ENCODE data around the gene AP2B1.

AP2B1 gene

GRCh38 chr17:35766489-35766877 is 179.4 kb downstream of the AP2B1 start:
- H3K23ac ChIP-seq (ENCODE audit: low read depth, low read length, poor library complexity) = peak overlapping the region; percentile 37
- H3K18ac ChIP-seq (ENCODE audit: low read length) = peak overlapping the region; percentile 95
- peak overlapping the region; percentile 81 for H2AFZ ChIP-seq (ENCODE audit: low read length)
- H3K79me1 ChIP-seq (ENCODE audit: low read depth, low read length) = peaks cover 2% of the 10 kb centered on the region
- no peaks in the 10 kb centered on the region for H3K36me3 ChIP-seq (replicated peaks in 1 of 2; ENCODE audit: control insufficient read depth in 2 of 2, insufficient read depth in 2 of 2, low read length in 2 of 2)
- H3K4me1 ChIP-seq (ENCODE audit: control insufficient read depth in 2 of 2, insufficient read depth in 1 of 2, low read depth in 1 of 2, low read length in 2 of 2) = peaks cover 16 to 17% of the 10 kb centered on the region in 2 donors
- no peak overlapping the region for H3K4me3 ChIP-seq (ENCODE audit: low read length in 2 of 2)
- no peak for DNase-seq (ENCODE audit: low spot score)
- H2BK15ac ChIP-seq (ENCODE audit: low read length) = no peak overlapping the region
- H2BK120ac ChIP-seq (ENCODE audit: low read depth, low read length) = peak overlapping the region; percentile 5
- peak overlapping the region; percentile 34 for H3K9ac ChIP-seq (ENCODE audit: low read depth, low read length, poor library complexity)
- no peak overlapping the region for H3K4ac ChIP-seq (ENCODE audit: low read length)
- H4K8ac ChIP-seq (ENCODE audit: low read depth, low read length) = no peak overlapping the region
- no peaks in the 10 kb centered on the region for H3K9me3 ChIP-seq (replicated peaks in 1 of 2; ENCODE audit: control insufficient read depth in 2 of 2, insufficient read depth in 1 of 2, low read depth in 1 of 2, low read length in 2 of 2)
- peak overlapping the region; percentile 95 for H2BK5ac ChIP-seq (ENCODE audit: low read length)
- WGBS, 2 donors (ENCODE audit: extremely low coverage in 2 of 2, insufficient read length in 2 of 2, insufficient replicate concordance in 1 of 2) = no CpG with 5 or more reads among the region's 24 CpGs
- H3K27me3 ChIP-seq (ENCODE audit: control insufficient read depth in 3 of 3, insufficient read depth in 3 of 3, low read depth in 1 of 3, low read length in 3 of 3) = no peaks in the 10 kb centered on the region
- no peak overlapping the region for H3K4me2 ChIP-seq (ENCODE audit: insufficient read depth, low read length, poor library complexity, severe bottlenecking)
- peak overlapping the region; percentile 97 for H2AK5ac ChIP-seq (ENCODE audit: low read depth, low read length)
- peak overlapping the region; percentile 75 for H3K27ac ChIP-seq (replicated peaks; ENCODE audit: low read length)
- peak overlapping the region; percentile 84 for H3K14ac ChIP-seq (ENCODE audit: low read length)
- H4K91ac ChIP-seq (ENCODE audit: low read depth, low read length, poor library complexity) = peak overlapping the region; percentile 97
- peak overlapping the region; percentile 82 for H2BK12ac ChIP-seq (ENCODE audit: low read length)

GRCh38 chr17:35766903-35767510 is 179.9 kb downstream of the AP2B1 start:
- Histone ChIP-seq H3K4me1 (ENCODE audit: control insufficient read depth in 2 of 2, insufficient read depth in 1 of 2, low read depth in 1 of 2, low read length in 2 of 2) (peaks cover 16 to 17% of the 10 kb centered on the region in 2 donors), H3K4ac (ENCODE audit: low read length) (no peak overlapping the region), H2BK12ac (ENCODE audit: low read length) (no peak overlapping the region), H2BK15ac (ENCODE audit: low read length) (no peak overlapping the region), H3K9me3 (replicated peaks in 1 of 2; ENCODE audit: control insufficient read depth in 2 of 2, insufficient read depth in 1 of 2, low read depth in 1 of 2, low read length in 2 of 2) (no peaks in the 10 kb centered on the region), H3K23ac (ENCODE audit: low read depth, low read length, poor library complexity) (no peak overlapping the region), H3K18ac (ENCODE audit: low read length) (peak overlapping the region; percentile 95), H3K4me3 (ENCODE audit: low read length in 2 of 2) (no peak overlapping the region), H3K27me3 (ENCODE audit: control insufficient read depth in 3 of 3, insufficient read depth in 3 of 3, low read depth in 1 of 3, low read length in 3 of 3) (peaks cover 0 to 1% (median 0%) of the 10 kb centered on the region in 3 experiments), H3K14ac (ENCODE audit: low read length) (peak overlapping the region; percentile 84), H3K4me2 (ENCODE audit: insufficient read depth, low read length, poor library complexity, severe bottlenecking) (no peak overlapping the region), H2AFZ (ENCODE audit: low read length) (no peak overlapping the region), H3K36me3 (replicated peaks in 1 of 2; ENCODE audit: control insufficient read depth in 2 of 2, insufficient read depth in 2 of 2, low read length in 2 of 2) (no peaks in the 10 kb centered on the region), H3K27ac (replicated peaks; ENCODE audit: low read length) (no peak overlapping the region), H2BK5ac (ENCODE audit: low read length) (peak overlapping the region; percentile 95), H2AK5ac (ENCODE audit: low read depth, low read length) (peak overlapping the region; percentile 97), H3K79me1 (ENCODE audit: low read depth, low read length) (peaks cover 2% of the 10 kb centered on the region), H4K8ac (ENCODE audit: low read depth, low read length) (no peak overlapping the region), H3K9ac (ENCODE audit: low read depth, low read length, poor library complexity) (no peak overlapping the region), H2BK120ac (ENCODE audit: low read depth, low read length) (no peak overlapping the region), H4K91ac (ENCODE audit: low read depth, low read length, poor library complexity) (peak overlapping the region; percentile 97)
- no peak for DNase-seq (ENCODE audit: low spot score)
- no CpG with 5 or more reads among the region's 7 CpGs for WGBS, 2 donors (ENCODE audit: extremely low coverage in 2 of 2, insufficient read length in 2 of 2, insufficient replicate concordance in 1 of 2)

GRCh38 chr17:35768797-35769196 is 181.7 kb downstream of the AP2B1 start:
- H3K4me1 ChIP-seq (ENCODE audit: control insufficient read depth in 2 of 2, insufficient read depth in 1 of 2, low read depth in 1 of 2, low read length in 2 of 2) = peaks cover 22 to 27% of the 10 kb centered on the region in 2 donors
- H2AFZ ChIP-seq (ENCODE audit: low read length) = no peak overlapping the region
- H4K8ac ChIP-seq (ENCODE audit: low read depth, low read length) = no peak overlapping the region
- H3K27ac ChIP-seq (replicated peaks; ENCODE audit: low read length) = no peak overlapping the region
- WGBS, 2 donors (ENCODE audit: extremely low coverage in 2 of 2, insufficient read length in 2 of 2, insufficient replicate concordance in 1 of 2) = no CpG with 5 or more reads among the region's 2 CpGs
- no peak overlapping the region for H2BK12ac ChIP-seq (ENCODE audit: low read length)
- H3K4ac ChIP-seq (ENCODE audit: low read length) = no peak overlapping the region
- H2BK15ac ChIP-seq (ENCODE audit: low read length) = no peak overlapping the region
- H3K79me1 ChIP-seq (ENCODE audit: low read depth, low read length) = peaks cover 2% of the 10 kb centered on the region
- no peak for DNase-seq (ENCODE audit: low spot score)
- H2BK5ac ChIP-seq (ENCODE audit: low read length) = no peak overlapping the region
- no peak overlapping the region for H2BK120ac ChIP-seq (ENCODE audit: low read depth, low read length)
- no peaks in the 10 kb centered on the region for H3K9me3 ChIP-seq (replicated peaks in 1 of 2; ENCODE audit: control insufficient read depth in 2 of 2, insufficient read depth in 1 of 2, low read depth in 1 of 2, low read length in 2 of 2)
- no peak overlapping the region for H2AK5ac ChIP-seq (ENCODE audit: low read depth, low read length)
- no peaks in the 10 kb centered on the region for H3K36me3 ChIP-seq (replicated peaks in 1 of 2; ENCODE audit: control insufficient read depth in 2 of 2, insufficient read depth in 2 of 2, low read length in 2 of 2)
- no peak overlapping the region for H3K9ac ChIP-seq (ENCODE audit: low read depth, low read length, poor library complexity)
- peaks cover 0 to 7% (median 0%) of the 10 kb centered on the region in 3 experiments for H3K27me3 ChIP-seq (ENCODE audit: control insufficient read depth in 3 of 3, insufficient read depth in 3 of 3, low read depth in 1 of 3, low read length in 3 of 3)
- H3K18ac ChIP-seq (ENCODE audit: low read length) = no peak overlapping the region
- H3K4me3 ChIP-seq (ENCODE audit: low read length in 2 of 2) = no peak overlapping the region
- no peak overlapping the region for H4K91ac ChIP-seq (ENCODE audit: low read depth, low read length, poor library complexity)
- no peak overlapping the region for H3K23ac ChIP-seq (ENCODE audit: low read depth, low read length, poor library complexity)
- H3K14ac ChIP-seq (ENCODE audit: low read length) = no peak overlapping the region
- no peak overlapping the region for H3K4me2 ChIP-seq (ENCODE audit: insufficient read depth, low read length, poor library complexity, severe bottlenecking)

- H3K9me3 ChIP-seq (replicated peaks in 1 of 2; ENCODE audit: control insufficient read depth in 2 of 2, insufficient read depth in 1 of 2, low read depth in 1 of 2, low read length in 2 of 2) = no peaks in the 10 kb centered on the region
- no peak overlapping the region for H4K8ac ChIP-seq (ENCODE audit: low read depth, low read length)
- H3K27ac ChIP-seq (replicated peaks; ENCODE audit: low read length) = no peak overlapping the region
- H2BK5ac ChIP-seq (ENCODE audit: low read length) = no peak overlapping the region
- H2AK5ac ChIP-seq (ENCODE audit: low read depth, low read length) = no peak overlapping the region
- no peak overlapping the region for H3K9ac ChIP-seq (ENCODE audit: low read depth, low read length, poor library complexity)
- no peak overlapping the region for H2BK15ac ChIP-seq (ENCODE audit: low read length)
- H3K4me2 ChIP-seq (ENCODE audit: insufficient read depth, low read length, poor library complexity, severe bottlenecking) = no peak overlapping the region
- H3K27me3 ChIP-seq (ENCODE audit: control insufficient read depth in 3 of 3, insufficient read depth in 3 of 3, low read depth in 1 of 3, low read length in 3 of 3) = peaks cover 0 to 7% (median 0%) of the 10 kb centered on the region in 3 experiments
- no peak overlapping the region for H4K91ac ChIP-seq (ENCODE audit: low read depth, low read length, poor library complexity)
- H2BK120ac ChIP-seq (ENCODE audit: low read depth, low read length) = no peak overlapping the region
- no peak overlapping the region for H3K23ac ChIP-seq (ENCODE audit: low read depth, low read length, poor library complexity)
- H3K4me1 ChIP-seq (ENCODE audit: control insufficient read depth in 2 of 2, insufficient read depth in 1 of 2, low read depth in 1 of 2, low read length in 2 of 2) = peaks cover 20 to 35% of the 10 kb centered on the region in 2 donors
- WGBS, 2 donors (ENCODE audit: extremely low coverage in 2 of 2, insufficient read length in 2 of 2, insufficient replicate concordance in 1 of 2) = no CpG with 5 or more reads among the region's 48 CpGs
- no peaks in the 10 kb centered on the region for H3K36me3 ChIP-seq (replicated peaks in 1 of 2; ENCODE audit: control insufficient read depth in 2 of 2, insufficient read depth in 2 of 2, low read length in 2 of 2)
- H3K4me3 ChIP-seq (ENCODE audit: low read length in 2 of 2) = peak overlapping the region in 1 of 2 donors; percentile 13
- H3K79me1 ChIP-seq (ENCODE audit: low read depth, low read length) = peaks cover 2% of the 10 kb centered on the region
- H2BK12ac ChIP-seq (ENCODE audit: low read length) = no peak overlapping the region
- peak overlapping the region; percentile 16 for H3K18ac ChIP-seq (ENCODE audit: low read length)
- no peak overlapping the region for H3K4ac ChIP-seq (ENCODE audit: low read length)
- DNase-seq (ENCODE audit: low spot score) = no peak
- H2AFZ ChIP-seq (ENCODE audit: low read length) = no peak overlapping the region
- no peak overlapping the region for H3K14ac ChIP-seq (ENCODE audit: low read length)
Measured at GRCh38 chr17:35769895-35770486, 182.9 kb downstream of the AP2B1 start.
